Spleen (tissue), 11 donors: ENCODE data around the gene EXOSC9. TPM values are rescaled to one million over a fixed set of nuclear protein-coding genes. Genes with fewer than 3 reads are reported as not detected.

Experiments used
- DNase-seq: peaks from one replicate; pipeline ENCODE4 v3.0.0-alpha.2; 2020
- H3K27ac ChIP-seq, 8 donors: fragments of 200-600 bp; sonication (generic) in 7 of 8; 1 replicate in 4 of 8; 2 replicates in 4 of 8; pipeline versions ENCODE4 v1.5.0 to v1.8.0; 2016 to 2021; ENCODE audit warnings: inconsistent platforms in 4 of 8, mild to moderate bottlenecking in 4 of 8, moderate library complexity in 1 of 8
- H3K27me3 ChIP-seq, 7 donors: fragments of 200-600 bp; sonication (generic) in 6 of 7; replicated peaks in 1 of 7; 1 replicate in 4 of 7; 2 replicates in 3 of 7; pipeline versions ENCODE4 v1.5.0 to v1.8.0; 2016 to 2021; ENCODE audit warnings: inconsistent platforms in 3 of 7, mild to moderate bottlenecking in 1 of 7
- H3K36me3 ChIP-seq, 6 donors: fragments of 200-600 bp; sonication (generic) in 5 of 6; 1 replicate in 4 of 6; 2 replicates in 2 of 6; pipeline versions ENCODE4 v1.5.0 to v1.8.0; 2016 to 2021; ENCODE audit warnings: inconsistent platforms in 2 of 6
- H3K4me1 ChIP-seq, 6 donors: fragments of 200-600 bp; sonication (generic) in 5 of 6; 1 replicate in 3 of 6; 2 replicates in 3 of 6; pipeline versions ENCODE4 v1.5.0 to v1.8.0; 2016 to 2021; ENCODE audit warnings: inconsistent platforms in 3 of 6
- H3K4me3 ChIP-seq, 8 donors: fragments of 200-600 bp; sonication (generic) in 7 of 8; 1 replicate in 4 of 8; 2 replicates in 4 of 8; pipeline versions ENCODE4 v1.5.0 to v1.8.0; 2016 to 2021; ENCODE audit warnings: inconsistent platforms in 4 of 8, mild to moderate bottlenecking in 4 of 8, moderate library complexity in 2 of 8
- H3K9me3 ChIP-seq, 8 donors: fragments of 200-600 bp; sonication (generic) in 7 of 8; 1 replicate in 4 of 8; 2 replicates in 4 of 8; pipeline versions ENCODE4 v1.5.0 to v1.8.0; 2016 to 2021; ENCODE audit warnings: inconsistent platforms in 4 of 8
- POLR2A ChIP-seq, 3 donors: fragments of 450-650 bp; IDR thresholded peaks; one replicate each; pipeline ENCODE4 v1.5.1; 2017; ENCODE audit warnings: antibody characterized with exemption in 3 of 3, mild to moderate bottlenecking in 1 of 3
- POLR2AphosphoS5 ChIP-seq, 3 donors: sonication (generic); formaldehyde crosslinking; IDR thresholded peaks; one replicate each; pipeline ENCODE4 v1.5.1; 2017; ENCODE audit warnings: antibody characterized with exemption in 3 of 3
- WGBS, 5 donors: extraction: QIAGEN DNeasy Blood & Tissue Kit in 3 of 5; methylation state at CpG; one replicate each; pipeline versions ENCODE4 v1.1.5 to v1.1.7; 2013 to 2018; 5-methylcytosine and 5-hydroxymethylcytosine counted together
- intact Hi-C: fragments of 100-400 bp; cut with DNase I; formaldehyde crosslinking; loops from one replicate; pipeline ENCODE4 v1.15.0; 2023; ENCODE audit warnings: low total_unique reads
- polyA plus RNA-seq, 3 donors: library from polyadenylated mRNA; stranded (reverse); fragments of 200-250 nt; gene quantifications; one replicate each; pipeline ENCODE4 v1.2.1, GENCODE V29; 2013
- total RNA-seq, 7 donors: library from RNA; depleted of rRNA in 3 of 7; stranded (reverse); fragments of >200 nt in 3 of 7; fragmentation: NEBNext Ultra II Directional in 4 of 7; extraction: Animal tissue kit (Norgen Biotek cat#: 25700) in 4 of 7; gene quantifications; one replicate each; pipeline versions ENCODE4 v1.1.0 to v1.2.1, GENCODE V29; 2016 to 2021
- TF ChIP-seq, protein P1 (sequence below), 11 experiments: fragments of 200-600 bp in 7 of 11; fragments of 450-650 bp in 4 of 11; sonication (generic) in 4 of 11; IDR thresholded peaks in 8 of 11; conservative IDR thresholded peaks in 3 of 11; 1 replicate in 7 of 11; 2 replicates in 4 of 11; pipeline versions ENCODE4 v1.4.0 to v1.8.0; 2016 to 2021; ENCODE audit warnings: antibody characterized with exemption in 11 of 11, inconsistent platforms in 4 of 11, mild to moderate bottlenecking in 1 of 11
- donor health status: healthy with polysubstance abuse.
- donor health status: DM: no; HTN: no; CAD: no; lungs with moderate emphysema.
- donor health status: DM: no; HTN: no; CAD: no.
- donor health status: Bipolar disorder and iron deficiency.
- donor health status: healthy.
- donor health status: DM: no; HTN: no; CAD: no.
- donor health status: DM: yes; HTN: yes; CAD: no.

The EXOSC9 gene
- total and polyA plus RNA-seq, 10 donors = 20.6 to 41.5 (median 24.2) TPM

DNA sequence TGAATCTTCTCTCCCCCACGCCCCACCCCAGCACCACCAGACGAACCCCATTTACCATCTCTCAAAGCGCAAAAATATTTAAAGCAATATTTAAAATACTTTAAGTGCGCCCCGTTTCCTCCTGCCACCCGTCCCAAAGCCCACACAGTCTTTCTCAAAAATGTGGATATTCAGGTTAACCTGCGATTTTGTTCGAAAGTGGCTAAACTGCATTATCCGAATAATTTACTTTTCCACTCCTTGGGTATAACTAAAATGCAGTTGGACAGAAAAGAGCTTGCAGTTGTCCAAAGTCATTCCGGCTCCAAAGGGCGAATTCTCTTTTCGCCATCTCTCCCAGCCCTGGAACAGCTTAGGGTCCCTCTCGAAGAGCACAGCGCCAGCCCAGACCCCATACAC lies 36.8 kb upstream of the EXOSC9 start:
- Histone ChIP-seq H3K4me3 (peak overlapping the region in 6 of 8 donors; percentile 34 to 61 (median 37)), H3K36me3 (no peaks in the 10 kb centered on the region), H3K9me3 (no peaks in the 10 kb centered on the region), H3K4me1 (peaks cover 4 to 17% (median 12%) of the 10 kb centered on the region in 6 donors), H3K27me3 (peaks cover 0 to 57% (median 23%) of the 10 kb centered on the region in 7 donors), H3K27ac (no peak overlapping the region)
- WGBS, 5 donors = 14 to 32% (median 21%) methylated on average over 14 of the region's 14 CpGs
- intact Hi-C loops = no loop called here
- no peak for TF ChIP-seq POLR2AphosphoS5 (IDR thresholded peaks at IDR 0.05)
- TF ChIP-seq POLR2A (IDR thresholded peaks at IDR 0.05) = no peak
- TF ChIP-seq, protein P1, sequence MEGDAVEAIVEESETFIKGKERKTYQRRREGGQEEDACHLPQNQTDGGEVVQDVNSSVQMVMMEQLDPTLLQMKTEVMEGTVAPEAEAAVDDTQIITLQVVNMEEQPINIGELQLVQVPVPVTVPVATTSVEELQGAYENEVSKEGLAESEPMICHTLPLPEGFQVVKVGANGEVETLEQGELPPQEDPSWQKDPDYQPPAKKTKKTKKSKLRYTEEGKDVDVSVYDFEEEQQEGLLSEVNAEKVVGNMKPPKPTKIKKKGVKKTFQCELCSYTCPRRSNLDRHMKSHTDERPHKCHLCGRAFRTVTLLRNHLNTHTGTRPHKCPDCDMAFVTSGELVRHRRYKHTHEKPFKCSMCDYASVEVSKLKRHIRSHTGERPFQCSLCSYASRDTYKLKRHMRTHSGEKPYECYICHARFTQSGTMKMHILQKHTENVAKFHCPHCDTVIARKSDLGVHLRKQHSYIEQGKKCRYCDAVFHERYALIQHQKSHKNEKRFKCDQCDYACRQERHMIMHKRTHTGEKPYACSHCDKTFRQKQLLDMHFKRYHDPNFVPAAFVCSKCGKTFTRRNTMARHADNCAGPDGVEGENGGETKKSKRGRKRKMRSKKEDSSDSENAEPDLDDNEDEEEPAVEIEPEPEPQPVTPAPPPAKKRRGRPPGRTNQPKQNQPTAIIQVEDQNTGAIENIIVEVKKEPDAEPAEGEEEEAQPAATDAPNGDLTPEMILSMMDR (IDR thresholded peaks at IDR 0.05 in 8 of 11, conservative IDR thresholded peaks at IDR 0.05 in 3 of 11) = no peak
- no peak for DNase-seq

DNA sequence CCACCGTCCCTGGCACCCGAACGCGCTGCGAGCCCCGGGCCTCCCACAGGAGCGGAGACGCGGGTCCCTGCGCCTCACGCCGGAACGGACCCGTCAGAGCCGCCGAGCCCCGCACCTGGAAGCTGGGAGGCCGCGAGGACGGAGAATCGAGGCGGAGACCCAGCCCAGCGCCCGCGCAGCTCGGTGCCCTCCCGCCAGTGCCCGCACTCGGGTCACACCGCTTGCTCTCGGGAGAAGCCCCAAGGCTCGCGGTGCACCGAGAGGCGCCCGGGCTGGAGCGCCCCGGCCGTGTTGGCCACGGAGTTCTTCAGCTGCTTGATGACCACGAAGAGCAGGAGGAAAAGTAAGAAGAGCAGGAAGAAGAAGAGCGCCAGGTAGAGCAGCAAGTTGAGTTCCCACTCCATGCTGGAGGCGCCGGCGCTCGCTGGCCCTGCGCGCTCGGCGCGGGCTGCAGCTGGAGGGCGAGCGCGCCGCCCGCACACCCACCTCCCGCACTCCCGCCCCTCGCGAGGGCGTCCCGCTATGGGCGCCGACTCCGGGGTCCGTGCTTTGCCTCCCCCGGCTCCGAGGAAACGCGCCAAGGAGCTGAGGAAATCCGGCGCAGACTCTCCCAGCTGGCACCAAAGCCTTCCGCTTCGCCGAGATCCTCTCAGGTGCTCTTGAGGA lies 36.3 kb upstream of the EXOSC9 start, which contains the start of gene SMIM43:
Gene SMIM43, minus strand, starts transcription at position 463 of the 666 bp plus-strand sequence. Its CDS starts 59 bp downstream, at position 404.
- peaks cover 0 to 57% (median 23%) of the 10 kb centered on the region in 7 donors for H3K27me3 ChIP-seq

DNA sequence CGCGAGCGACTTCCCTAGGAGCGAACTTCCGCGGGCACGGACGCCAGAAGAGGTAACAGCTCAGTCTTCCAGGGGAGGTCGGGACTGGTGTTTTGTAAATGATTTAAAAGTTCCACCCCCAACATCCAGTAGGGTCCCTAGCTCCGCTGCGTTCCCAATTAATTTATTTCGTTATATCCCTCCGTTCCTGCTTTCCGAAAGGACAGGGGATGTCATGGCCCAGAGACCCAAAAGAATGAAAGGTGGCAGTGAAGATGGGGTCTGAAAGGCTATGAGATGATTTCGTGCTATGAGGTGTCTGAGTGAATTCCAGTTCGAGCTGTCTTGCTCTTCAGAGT lies 35.8 kb upstream of the EXOSC9 start:
- Histone ChIP-seq H3K4me1 (peaks cover 4 to 17% (median 12%) of the 10 kb centered on the region in 6 donors), H3K36me3 (no peaks in the 10 kb centered on the region), H3K27me3 (peaks cover 0 to 53% (median 23%) of the 10 kb centered on the region in 7 donors), H3K27ac (no peak overlapping the region), H3K4me3 (peak overlapping the region in 6 of 8 donors; percentile 30 to 61 (median 36)), H3K9me3 (no peaks in the 10 kb centered on the region)
- intact Hi-C loops = no loop called here
- 19 to 42% (median 23%) methylated on average over 13 to 16 of the region's 16 CpGs for WGBS, 5 donors
- DNase-seq = no peak
- TF ChIP-seq, protein P1 (IDR thresholded peaks at IDR 0.05 in 8 of 11, conservative IDR thresholded peaks at IDR 0.05 in 3 of 11) = no peak
- TF ChIP-seq POLR2AphosphoS5 (IDR thresholded peaks at IDR 0.05) (no peak), POLR2A (IDR thresholded peaks at IDR 0.05) (no peak)

More for the DNA sequence above, 36.3 kb upstream of the EXOSC9 start, which contains the start of gene SMIM43:
- intact Hi-C loops = no loop called here
- Histone ChIP-seq H3K4me1 (peaks cover 4 to 17% (median 12%) of the 10 kb centered on the region in 6 donors), H3K27ac (no peak within 1 kb of the TSS), H3K36me3 (no peaks in the 10 kb centered on the region), H3K4me3 (peak within 1 kb of the TSS in 7 of 8 donors; percentile 30 to 61 (median 36)), H3K9me3 (no peaks in the 10 kb centered on the region)
- 1 to 8% (median 1%) methylated on average over 23 to 75 of the region's 75 CpGs for WGBS, 5 donors
- DNase-seq = no peak
- TF ChIP-seq POLR2A (IDR thresholded peaks at IDR 0.05) (no peak), POLR2AphosphoS5 (IDR thresholded peaks at IDR 0.05) (no peak)
- TF ChIP-seq, protein P1 (IDR thresholded peaks at IDR 0.05 in 8 of 11, conservative IDR thresholded peaks at IDR 0.05 in 3 of 11) = peak in 1 of 11 experiments; percentile 5

DNA sequence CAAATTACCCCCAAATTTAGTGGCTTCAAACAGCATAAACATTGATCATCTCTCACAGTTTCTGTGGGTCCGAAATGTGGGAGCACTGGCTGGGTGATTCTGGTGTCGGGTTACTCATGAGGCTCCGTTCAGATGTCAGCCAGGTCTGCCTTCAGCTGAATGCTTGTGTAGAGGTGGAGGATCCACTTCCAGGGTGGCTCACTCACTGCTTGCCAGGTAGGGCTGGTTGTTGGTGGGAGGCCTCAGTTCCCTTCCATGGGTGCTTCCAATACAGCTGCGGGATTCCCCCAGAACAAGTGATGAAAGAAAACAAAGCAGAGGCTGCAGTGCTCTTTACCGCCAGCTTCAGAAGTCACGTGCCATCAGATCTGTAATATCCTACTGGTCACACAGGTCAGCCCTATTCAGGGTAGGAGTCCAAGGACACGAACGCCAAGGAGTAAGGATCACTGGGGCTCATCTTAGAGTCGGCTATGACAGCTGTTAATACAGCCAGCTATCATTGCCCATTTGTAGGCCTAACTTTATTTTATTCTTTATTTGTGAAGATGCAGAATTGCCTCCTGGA lies 35.1 kb upstream of the EXOSC9 start:
- peaks cover 0 to 55% (median 23%) of the 10 kb centered on the region in 7 donors for H3K27me3 ChIP-seq
- no peaks in the 10 kb centered on the region for H3K9me3 ChIP-seq
- no peaks in the 10 kb centered on the region for H3K36me3 ChIP-seq
- WGBS, 5 donors = 87 to 95% (median 89%) methylated on average over 7 to 9 of the region's 9 CpGs
- H3K4me1 ChIP-seq = peaks cover 4 to 17% (median 12%) of the 10 kb centered on the region in 6 donors
- intact Hi-C loops = no loop called here
- no peak overlapping the region for H3K4me3 ChIP-seq
- H3K27ac ChIP-seq = no peak overlapping the region
- DNase-seq = no peak
- TF ChIP-seq, protein P1 (IDR thresholded peaks at IDR 0.05 in 8 of 11, conservative IDR thresholded peaks at IDR 0.05 in 3 of 11) = no peak
- TF ChIP-seq POLR2A (IDR thresholded peaks at IDR 0.05) = no peak
- TF ChIP-seq POLR2AphosphoS5 (IDR thresholded peaks at IDR 0.05) = no peak
